ENCODE measurements around the gene SEZ6.

- TF ChIP-seq CTCF (IDR thresholded peaks at IDR 0.05) (no peak), POLR2A (IDR thresholded peaks at IDR 0.05) (no peak)
These were observed 79.5 kb downstream of the SEZ6 start for GRCh38 chr17:28926366-28926765.
